GM18499 (cell line): ENCODE results near the gene ABCA2.

ENCODE experiments used
- ATAC-seq: cut with Tn5 transposase; IDR thresholded peaks from one replicate; pipeline ENCODE4 v1.9.1; 2021; ENCODE audit warnings: moderate number of reproducible peaks; ENCODE audit not compliant: insufficient read depth, unreplicated experiment

ABCA2 gene

DNA sequence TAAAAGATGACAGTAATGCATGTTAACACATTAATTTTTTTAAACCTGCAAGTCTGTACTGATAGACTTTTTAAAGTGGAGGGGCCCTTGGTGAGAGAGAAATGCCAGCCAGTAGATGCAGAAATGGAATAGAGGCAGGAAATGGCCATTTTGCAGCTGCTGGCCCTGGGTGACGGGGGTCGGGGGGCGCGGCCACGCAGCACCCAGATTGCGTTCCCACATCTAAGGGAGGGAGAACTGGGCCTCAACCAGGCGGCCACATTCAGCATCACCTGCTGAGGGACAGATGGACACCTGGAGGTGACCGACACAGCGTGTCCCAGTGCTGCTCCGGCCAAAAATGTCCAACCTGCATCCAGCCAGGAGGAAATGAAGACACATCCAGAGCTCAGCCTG lies 25.4 kb downstream of the ABCA2 start:
- ATAC-seq = no peak

GRCh38 chr9:137001857-137002645 lies 26.0 kb downstream of the ABCA2 start:
- ATAC-seq = no peak

- peak; percentile 63 for ATAC-seq
Observed at GRCh38 chr9:137000177-137000930, 27.7 kb downstream of the ABCA2 start.

DNA sequence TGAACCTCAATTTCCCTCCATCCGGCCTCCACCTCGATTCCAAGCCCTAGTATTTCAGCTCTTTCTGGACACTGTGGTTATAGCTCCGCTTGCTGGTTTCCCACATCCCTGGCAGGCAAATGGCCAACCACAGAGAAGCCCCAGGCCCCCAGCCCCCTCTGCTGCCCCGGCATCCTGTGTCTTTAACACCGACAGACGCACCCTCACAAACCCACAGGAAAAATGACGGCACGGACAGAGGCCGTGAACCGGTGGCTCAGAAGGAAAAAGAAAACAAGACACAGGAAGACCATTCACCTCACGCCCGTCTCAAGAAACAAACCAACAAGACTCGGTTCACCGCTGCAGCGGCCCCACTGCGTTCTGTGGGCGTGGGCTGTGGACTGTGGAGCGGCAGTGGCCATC lies 30.2 kb downstream of the ABCA2 start:
- no peak for ATAC-seq

- ATAC-seq = no peak
Observed at GRCh38 chr9:136997371-136997770, 30.7 kb downstream of the ABCA2 start.

DNA sequence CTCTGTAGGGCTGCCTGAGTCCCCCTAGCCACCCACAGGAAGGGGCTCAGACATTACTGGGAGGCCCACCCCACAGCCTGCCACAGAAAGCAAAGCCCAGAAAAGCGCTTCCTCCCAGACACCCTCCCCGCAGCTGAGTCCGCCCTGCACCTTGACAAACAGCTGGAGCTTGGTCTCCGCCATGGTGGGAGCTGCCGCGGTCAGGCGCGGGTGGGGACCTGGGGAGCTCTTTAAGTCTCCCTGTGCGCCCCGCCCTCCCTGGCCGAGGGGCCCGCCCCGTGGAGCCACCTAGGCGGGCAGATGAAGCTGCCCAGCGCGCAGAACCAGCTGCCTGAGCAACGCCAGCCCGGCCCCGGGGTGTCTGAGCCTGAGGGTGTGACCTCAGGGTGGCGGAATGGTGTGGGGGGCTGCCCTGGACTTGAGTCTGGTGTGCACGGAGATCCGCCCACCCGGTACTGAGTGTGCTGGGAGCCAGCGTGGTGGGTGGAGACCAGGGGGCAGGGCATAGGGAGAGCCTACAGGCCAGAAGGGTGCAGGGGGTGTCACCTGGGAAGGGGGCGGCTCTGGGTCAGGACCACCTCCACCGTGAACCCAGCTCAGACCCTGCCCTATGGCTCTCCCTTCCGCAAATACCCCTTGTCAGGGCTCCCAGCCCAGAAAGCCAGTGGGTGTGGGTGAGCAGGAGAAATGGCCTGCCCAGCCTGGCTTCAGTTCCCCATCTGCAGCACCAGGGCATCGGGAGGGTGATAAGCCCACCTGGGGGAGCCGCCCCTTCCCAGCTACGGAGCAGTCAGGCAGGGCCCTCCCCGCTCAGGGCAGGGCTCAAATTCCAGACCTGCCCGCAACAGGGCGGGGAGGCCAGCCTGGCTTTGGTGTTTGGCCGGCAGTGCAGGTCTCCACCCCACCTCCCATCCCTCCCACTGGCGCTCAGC lies 31.4 kb downstream of the ABCA2 start, which contains the start of gene CLIC3:
CLIC3 (minus strand) TSS at position 208 of the 932 bp plus-strand sequence; CDS start at position 183, 25 bp downstream.
- ATAC-seq = no peak

- ATAC-seq = no peak
Observed at GRCh38 chr9:136995772-136996311, 32.2 kb downstream of the ABCA2 start.

DNA sequence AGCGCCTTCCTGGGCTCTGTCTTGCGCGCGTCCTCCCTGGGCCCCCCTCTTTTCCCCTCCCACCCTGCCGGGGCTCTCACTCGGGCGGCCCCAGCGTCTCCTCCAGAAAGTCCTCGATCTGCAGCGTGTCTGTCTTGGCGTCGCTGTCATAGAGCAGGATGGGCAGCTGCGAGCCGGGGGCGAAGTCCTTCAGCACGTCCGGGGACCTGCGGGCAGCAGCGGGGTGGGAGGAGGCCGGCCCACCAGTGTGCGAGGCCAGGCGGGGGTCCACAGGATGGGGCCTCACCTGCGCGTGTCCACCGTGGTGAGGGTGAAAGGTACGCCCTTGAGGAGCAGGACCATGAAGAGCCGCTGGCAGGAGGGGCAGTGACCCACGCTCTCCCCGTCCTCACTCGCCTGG lies 32.7 kb downstream of the ABCA2 start:
- ATAC-seq = no peak

GRCh38 chr9:136994888-136995230 lies 33.2 kb downstream of the ABCA2 start:
- ATAC-seq = no peak

DNA sequence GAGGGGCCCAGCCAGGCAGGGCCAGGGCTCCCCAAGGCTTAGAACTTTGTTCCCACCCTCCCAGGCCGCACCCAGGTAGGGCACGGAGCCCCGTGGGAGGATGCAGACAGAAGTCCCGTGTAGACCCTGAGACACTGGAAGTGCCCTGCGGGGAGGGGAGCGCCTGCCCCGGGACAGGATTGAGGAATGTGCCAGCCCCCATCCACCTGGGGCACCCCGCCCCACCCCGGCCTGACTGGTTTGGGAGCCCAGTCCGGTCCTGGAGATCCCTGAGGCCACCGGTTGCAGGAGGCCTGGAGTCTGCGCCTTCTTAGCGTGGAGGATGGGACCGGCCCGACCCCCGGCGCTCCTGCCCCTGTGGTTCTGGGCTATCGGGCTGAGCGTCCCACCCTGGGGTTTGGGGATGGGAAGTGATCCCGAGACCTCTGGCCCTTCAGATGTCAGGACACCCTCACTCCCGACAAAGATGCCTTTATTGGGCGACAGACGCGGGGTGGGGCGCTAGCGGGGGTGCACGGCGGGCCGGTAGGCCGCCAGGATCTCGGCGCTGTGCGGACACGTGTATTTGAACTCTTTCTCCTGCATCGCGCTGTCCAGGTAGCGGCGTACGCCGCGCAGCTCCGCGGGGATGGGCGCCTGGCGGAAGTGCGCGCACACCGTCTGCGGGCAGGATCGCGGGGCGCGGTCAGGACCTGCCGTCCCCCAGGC lies 33.7 kb downstream of the ABCA2 start:
- ATAC-seq = no peak

- no peak for ATAC-seq
Observed at GRCh38 chr9:136992819-136993369, 35.1 kb downstream of the ABCA2 start.

DNA sequence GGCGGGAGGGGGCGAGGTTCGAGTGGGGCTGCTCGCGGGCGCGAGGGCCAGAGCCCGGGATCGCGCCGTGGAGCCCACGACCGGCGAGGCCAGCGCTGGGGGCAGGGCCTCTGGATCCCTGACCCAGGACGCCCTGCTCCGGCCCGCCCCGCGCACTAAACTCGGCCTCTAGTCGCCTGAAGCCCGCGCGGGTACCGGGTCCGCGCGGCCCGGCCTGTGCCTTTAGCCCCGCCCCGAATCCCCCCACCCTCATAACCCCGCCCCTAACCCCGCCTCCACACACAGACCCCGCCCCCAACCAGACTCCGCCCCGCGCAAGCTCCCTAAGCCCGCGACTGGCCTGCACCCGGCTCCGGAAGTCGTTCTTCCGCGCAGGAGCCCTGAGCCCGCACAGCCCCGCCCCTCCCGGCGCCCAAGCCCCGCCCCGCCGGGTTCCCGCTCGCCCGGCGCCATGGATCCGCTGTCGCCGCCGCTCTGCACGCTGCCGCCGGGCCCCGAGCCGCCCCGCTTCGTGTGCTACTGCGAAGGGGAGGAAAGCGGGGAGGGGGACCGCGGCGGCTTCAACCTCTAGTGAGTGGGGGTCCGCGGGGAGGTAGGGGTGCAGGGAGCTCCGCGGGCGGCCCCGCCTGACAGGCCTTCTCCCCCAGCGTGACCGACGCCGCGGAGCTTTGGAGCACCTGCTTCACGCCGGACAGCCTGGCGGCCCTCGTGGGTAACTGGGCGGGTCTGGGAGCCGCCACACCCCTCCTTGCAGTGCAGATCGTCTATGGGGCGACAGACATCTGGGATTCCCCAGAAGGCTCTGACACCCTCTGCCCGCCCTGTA lies 35.8 kb downstream of the ABCA2 start, which contains the start of gene PAXX:
PAXX (plus strand) TSS at position 430 of the 826 bp plus-strand sequence; CDS start at position 452, 22 bp downstream.
- ATAC-seq = peak; percentile 65

- no peak for ATAC-seq
Observed at GRCh38 chr9:136990242-136990911, 37.7 kb downstream of the ABCA2 start.

GRCh38 chr9:136988872-136989271 lies 39.2 kb downstream of the ABCA2 start:
- ATAC-seq = no peak

DNA sequence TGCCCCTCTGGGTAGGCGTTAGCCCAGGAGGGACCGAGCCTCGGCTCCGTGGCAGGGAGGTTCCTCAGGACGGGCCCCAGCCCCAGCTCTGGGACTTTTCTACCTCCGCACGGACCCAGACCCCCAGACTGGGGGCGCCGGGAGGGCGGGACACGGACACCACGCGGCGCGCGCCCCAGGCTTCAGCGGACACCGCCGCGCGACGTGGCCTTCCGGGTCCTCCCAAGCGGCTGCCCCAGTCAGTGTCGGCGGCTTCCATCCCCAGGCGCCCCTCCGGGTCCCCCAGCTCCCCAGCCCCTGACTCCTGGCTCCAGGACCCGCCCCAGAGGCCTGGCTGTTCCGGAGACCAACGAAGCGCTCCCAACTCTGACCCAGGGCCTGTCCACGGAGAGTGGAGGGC lies 42.2 kb downstream of the ABCA2 start:
- no peak for ATAC-seq

DNA sequence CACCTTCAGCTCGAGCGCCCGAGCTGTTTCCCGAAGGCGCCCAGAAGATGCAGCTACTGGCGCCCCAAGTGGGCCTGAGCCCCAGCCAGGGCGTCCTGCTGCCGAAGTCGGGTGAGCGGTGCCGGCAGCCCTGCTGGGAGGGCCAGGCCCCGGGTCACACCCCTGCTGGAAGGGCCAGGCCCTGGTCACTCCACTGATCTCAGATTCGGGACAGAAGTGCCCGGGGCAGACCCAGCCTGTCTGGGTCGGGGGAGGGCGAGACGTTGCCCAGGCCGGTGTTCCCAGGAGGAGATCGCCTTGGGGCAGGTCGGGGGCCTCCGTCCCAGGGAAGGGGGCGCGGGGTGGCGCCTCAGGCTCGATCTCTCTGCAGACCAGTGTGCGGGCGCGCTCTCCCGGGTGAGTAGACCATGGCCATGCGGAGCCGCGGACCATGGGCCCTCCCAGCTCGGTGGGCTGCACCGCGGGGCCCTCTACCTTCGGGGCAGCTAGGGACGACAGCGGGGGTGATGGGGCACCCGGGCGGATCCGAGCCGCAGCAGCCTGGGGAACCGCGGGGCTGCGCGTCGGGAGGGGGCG lies 42.9 kb downstream of the ABCA2 start:
- ATAC-seq = no peak

- no peak for ATAC-seq
Observed at GRCh38 chr9:136984464-136985026, 43.5 kb downstream of the ABCA2 start.
